C4-2B (cell line): ENCODE measurements around the gene SULT4A1.
"Not testable (repeated sequence)": the region's sequence is repeated elsewhere in the genome, so short reads cannot be mapped to it uniquely, and the experiment has no call there.

Experiments
- H3K27ac ChIP-seq: fragments of 450-650 bp; 2 replicates; pipeline ENCODE4 v1.5.1; 2017
- ZFX ChIP-seq: fragments of 450-650 bp; IDR thresholded peaks from 2 replicates; pipeline ENCODE4 v1.6.1; 2017
- TF ChIP-seq, protein P1 (sequence below): fragments of 450-650 bp; conservative IDR thresholded peaks from 2 replicates; pipeline ENCODE4 v1.5.1; 2017; ENCODE audit warnings: mild to moderate bottlenecking

The SULT4A1 gene

DNA sequence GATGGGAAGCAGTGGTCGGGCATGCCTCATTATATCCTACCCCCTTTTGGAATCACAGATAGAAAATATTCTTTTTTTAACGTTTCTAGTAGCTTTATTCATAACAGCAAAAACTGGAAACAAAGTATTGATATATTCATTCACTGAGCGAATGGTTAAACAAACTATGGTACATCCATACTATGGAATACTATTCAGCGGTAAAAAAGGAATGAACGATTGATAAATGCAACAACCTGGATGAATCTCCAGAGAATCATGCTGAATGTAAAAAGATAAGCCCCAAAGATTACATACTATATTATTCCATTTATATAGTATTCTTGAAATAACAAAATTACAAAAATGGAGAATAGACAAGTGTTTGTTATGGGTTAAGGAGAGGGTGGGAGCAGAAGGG, 7.5 kb upstream of the SULT4A1 start:
- H3K27ac ChIP-seq = no peak overlapping the region
- TF ChIP-seq ZFX = no peak
- TF ChIP-seq, protein P1, sequence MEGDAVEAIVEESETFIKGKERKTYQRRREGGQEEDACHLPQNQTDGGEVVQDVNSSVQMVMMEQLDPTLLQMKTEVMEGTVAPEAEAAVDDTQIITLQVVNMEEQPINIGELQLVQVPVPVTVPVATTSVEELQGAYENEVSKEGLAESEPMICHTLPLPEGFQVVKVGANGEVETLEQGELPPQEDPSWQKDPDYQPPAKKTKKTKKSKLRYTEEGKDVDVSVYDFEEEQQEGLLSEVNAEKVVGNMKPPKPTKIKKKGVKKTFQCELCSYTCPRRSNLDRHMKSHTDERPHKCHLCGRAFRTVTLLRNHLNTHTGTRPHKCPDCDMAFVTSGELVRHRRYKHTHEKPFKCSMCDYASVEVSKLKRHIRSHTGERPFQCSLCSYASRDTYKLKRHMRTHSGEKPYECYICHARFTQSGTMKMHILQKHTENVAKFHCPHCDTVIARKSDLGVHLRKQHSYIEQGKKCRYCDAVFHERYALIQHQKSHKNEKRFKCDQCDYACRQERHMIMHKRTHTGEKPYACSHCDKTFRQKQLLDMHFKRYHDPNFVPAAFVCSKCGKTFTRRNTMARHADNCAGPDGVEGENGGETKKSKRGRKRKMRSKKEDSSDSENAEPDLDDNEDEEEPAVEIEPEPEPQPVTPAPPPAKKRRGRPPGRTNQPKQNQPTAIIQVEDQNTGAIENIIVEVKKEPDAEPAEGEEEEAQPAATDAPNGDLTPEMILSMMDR = no peak

DNA sequence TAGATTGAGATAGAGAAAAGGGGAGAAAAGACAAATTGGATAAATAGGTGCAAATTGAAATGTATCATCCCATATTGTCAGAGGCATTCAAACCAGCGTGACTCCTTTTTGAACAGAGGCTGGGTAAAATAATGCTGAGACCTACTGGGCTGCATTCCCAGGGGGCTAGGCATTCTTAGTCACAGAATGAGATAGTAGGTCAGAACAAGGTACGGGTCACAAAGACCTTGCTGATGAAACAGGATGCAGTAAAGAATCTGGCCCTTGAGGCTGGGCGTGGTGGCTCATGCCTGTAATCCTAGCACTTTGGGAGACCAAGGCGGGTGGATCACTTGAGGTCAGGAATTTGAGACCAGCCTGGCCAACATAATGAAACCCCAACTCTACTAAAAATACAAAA, 6.7 kb upstream of the SULT4A1 start:
- H3K27ac ChIP-seq = not testable (repeated sequence)

DNA sequence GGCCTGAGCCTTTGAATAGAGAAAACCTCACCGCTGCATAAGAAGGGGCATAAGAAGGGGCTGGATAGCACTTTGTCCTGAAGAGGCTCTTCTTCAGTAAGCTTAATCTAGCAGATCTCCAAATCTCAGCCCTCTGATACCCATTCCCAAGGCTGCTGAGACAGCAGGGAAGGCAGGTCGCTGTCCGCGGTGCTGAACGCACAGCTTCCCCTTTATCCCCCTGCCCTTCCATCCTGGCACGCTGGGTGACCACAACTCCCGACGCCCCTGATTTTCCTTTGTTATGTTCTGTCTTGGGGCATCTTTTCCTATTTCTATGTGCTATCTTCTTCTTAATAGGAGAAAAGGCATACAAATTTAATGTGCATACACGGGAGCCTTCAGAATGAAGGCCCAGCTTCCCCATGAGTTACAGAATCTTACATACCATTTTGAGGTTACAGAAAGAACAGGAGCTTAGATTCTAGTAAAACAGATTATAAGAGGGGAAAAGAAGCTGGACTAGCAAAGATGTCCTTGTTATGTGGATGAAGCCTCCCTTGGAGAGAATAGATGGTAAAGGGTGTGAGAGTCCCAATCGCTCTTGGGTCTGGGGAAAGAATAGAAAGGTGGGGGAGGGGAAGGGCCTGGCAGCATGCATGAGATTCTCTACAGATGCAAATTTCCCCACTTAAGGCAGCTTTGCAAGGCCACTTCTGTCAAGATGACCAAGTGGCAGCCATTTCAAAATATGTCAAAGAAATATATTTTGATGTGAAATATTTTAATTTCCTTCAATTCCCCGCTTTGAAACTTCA, 5.7 kb upstream of the SULT4A1 start:
- TF ChIP-seq, protein P1 = no peak
- no peak for TF ChIP-seq ZFX
- no peak overlapping the region for H3K27ac ChIP-seq

DNA sequence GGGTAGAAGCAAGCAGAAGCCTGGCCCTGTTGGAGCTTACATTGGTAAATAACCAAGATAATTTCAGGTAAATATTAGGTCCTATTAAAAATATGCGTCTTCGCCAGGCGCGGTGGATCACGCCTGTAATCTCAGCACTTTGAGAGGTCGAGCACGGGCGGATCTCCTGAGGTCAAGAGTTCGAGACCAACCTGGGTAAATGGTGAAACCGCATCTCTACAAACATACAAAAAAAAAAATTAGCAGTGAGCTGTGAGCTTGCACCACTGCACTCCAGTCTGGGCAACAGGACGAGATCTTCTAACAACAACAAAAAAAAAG, 529 bp upstream of the SULT4A1 start:
- TF ChIP-seq, protein P1 = no peak
- no peak for TF ChIP-seq ZFX
- H3K27ac ChIP-seq = no peak overlapping the region

DNA sequence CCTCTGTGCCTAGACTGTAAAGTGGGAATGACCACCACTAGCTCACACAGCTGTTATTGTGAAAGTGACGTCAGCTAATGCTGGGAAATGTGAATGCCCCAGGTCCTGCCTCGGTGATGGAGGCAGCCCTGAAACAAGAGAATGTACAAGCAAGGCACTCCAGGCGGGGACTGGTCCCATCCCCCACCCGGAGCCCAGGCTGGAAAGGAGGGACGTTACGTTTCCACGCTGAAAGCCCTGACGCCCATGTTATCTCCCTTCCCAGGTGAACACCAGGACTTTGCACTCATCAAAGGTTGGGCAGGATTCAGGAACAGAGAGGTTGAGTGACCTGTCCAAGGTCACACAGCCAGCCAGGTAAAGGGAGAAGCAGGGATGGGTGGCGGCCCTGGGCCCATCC, 784 bp downstream of the SULT4A1 start:
- TF ChIP-seq, protein P1 = no peak
- no peak for TF ChIP-seq ZFX
- no peak overlapping the region for H3K27ac ChIP-seq

DNA sequence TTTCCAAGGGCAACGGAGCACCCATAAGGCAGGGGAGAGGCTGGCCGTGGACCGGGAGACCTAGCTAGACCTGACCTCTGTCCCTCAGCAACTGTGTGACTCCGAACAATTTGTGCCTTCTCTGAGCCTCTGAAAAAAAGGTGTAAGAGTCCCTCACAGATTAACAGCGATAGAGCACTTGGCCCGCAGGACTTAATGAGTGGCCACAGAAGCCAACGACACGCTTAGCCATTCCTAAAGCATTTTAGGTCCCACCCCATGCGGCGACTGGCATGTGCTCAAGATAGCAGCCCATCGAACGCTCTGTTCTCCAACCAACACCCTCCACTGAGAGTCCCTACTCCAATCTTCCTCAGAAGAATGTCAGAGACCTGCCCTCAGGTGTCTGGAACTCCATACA, 1.5 kb downstream of the SULT4A1 start:
- TF ChIP-seq, protein P1 = no peak
- TF ChIP-seq ZFX = no peak
- H3K27ac ChIP-seq = no peak overlapping the region

DNA sequence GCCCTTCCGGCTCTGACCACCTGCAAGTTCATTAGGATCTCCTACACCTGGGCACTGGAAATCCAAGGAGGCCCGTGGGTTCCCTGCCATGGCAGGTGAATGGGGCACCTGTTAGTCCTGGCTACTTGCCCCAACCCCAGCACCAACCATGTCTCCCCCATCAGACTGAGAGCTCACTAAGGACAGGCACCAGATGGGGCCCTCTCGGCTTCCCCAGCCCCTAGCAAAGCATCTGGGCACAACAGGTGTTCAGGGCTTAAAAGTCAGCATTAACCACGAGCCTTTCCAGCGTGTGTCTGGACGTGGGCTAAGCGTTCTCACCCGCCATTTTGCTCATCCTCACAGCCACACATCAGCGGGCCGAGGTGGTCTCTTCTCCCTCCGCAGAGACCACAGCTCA, 2.2 kb downstream of the SULT4A1 start:
- H3K27ac ChIP-seq = no peak overlapping the region
- TF ChIP-seq, protein P1 = no peak
- no peak for TF ChIP-seq ZFX

DNA sequence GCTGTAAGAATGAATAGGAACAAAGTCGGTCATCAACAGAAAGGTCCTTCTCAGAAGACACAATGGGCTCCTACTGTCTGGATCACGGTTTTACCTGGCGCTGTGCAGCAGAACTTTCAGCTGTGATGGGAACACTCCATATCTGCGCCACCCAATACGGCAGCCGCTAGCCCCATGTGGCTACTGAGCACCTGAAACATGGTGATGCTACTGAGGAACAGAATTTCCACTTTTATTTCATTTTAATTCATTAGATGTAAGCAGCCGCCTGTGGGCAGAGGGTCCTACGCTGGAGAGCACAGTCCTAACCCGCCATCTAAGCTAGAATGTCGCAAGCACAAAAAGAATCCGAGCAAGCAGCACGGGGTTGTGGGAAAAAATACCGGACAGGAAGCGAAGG, 2.7 kb downstream of the SULT4A1 start:
- H3K27ac ChIP-seq = no peak overlapping the region

More for the DNA sequence above, 2.7 kb downstream of the SULT4A1 start:
- TF ChIP-seq, protein P1 = no peak
- no peak for TF ChIP-seq ZFX
